Activated CD4-positive, CD25-positive, alpha-beta regulatory T cell treated with anti-CD3 and anti-CD28 coated beads, Interleukin-2, amount 50 U/mL, for 24 hours (primary cell): ENCODE measurements around the gene CRYBA2.

Source experiments
- ATAC-seq, 2 donors: fragments of 150-1000 bp; cut with Tn5 transposase; one replicate each; pipeline ENCODE4 v1.10.0; 2021; ENCODE audit warnings: mild to moderate bottlenecking in 1 of 2, moderate library complexity in 1 of 2

The CRYBA2 gene, protein sequence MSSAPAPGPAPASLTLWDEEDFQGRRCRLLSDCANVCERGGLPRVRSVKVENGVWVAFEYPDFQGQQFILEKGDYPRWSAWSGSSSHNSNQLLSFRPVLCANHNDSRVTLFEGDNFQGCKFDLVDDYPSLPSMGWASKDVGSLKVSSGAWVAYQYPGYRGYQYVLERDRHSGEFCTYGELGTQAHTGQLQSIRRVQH

GRCh38 chr2:218993345-218994315 lies at the start of gene CRYBA2:
TSS of gene CRYBA2 (minus strand) at chr2:218993422. CDS start at chr2:218993176, 246 bp downstream.
- ATAC-seq: no peak

DNA sequence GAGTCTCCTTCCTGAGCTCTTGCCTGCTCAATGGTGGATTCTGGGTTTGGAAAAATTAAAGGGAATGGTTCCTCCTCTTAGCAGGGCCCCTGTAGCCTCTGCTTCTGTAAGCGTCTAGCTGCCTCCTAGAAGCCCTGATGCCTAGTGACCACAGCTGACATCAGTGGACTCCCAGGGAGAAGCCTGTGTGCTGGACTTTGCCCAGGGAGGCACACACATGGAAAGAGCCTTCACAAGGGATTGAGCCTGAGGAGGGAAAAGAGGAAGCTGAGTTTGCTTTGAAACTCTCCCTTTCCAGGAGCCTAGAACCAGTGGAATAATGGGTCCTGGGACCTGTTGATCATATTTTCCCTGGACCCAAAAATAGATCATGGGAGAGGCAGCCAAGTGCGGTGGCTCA lies 49.5 kb upstream of the CRYBA2 start:
- ATAC-seq: no peak

DNA sequence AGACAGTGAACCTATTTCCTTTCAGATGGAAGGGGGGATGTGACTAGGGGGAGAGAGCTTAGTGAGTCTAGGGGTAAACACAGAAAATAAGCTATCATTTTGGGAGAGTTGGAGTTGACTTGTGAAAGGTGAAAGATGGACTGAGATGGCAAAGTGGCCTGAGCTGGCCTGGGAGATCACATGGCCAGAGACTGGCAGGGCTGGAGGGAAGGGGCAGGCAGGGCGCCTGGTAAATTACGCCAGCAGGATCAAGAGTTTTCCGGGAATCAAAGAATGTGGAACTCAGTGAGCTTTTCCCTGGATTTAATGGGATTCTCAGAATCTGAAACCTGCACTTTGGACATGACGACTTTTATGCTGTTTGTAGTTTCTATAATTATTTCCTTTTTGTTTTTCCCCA lies 48.9 kb upstream of the CRYBA2 start:
- no peak for ATAC-seq

GRCh38 chr2:219041252-219041651 lies 48.0 kb upstream of the CRYBA2 start, which contains the start of gene CFAP65:
TSS of gene CFAP65 (minus strand) at chr2:219041516. CDS start at chr2:219039048, 2,468 bp downstream.
- ATAC-seq: peak in 1 of 2 donors; percentile 43

DNA sequence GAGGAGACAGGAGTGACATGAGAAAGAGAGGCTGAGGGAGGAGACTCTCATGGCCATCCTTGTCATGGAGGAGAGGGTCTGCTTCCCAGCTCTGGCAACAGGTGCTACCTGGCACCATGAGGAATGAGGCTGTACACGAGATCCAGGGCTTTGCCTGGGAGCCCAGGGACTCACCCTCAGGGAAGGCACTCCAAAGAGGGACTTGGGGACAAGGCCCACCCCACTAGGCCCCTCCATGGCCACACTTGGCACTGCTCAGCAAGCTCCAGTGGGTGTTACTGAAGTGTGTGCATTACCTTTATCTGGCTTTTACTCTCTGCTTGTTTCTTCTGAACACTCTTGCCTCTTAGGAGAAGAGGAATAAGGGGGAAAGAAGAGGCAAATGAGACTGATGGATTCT lies 45.4 kb upstream of the CRYBA2 start:
- ATAC-seq: no peak

GRCh38 chr2:219037783-219038499 lies 44.7 kb upstream of the CRYBA2 start:
- no peak for ATAC-seq

DNA sequence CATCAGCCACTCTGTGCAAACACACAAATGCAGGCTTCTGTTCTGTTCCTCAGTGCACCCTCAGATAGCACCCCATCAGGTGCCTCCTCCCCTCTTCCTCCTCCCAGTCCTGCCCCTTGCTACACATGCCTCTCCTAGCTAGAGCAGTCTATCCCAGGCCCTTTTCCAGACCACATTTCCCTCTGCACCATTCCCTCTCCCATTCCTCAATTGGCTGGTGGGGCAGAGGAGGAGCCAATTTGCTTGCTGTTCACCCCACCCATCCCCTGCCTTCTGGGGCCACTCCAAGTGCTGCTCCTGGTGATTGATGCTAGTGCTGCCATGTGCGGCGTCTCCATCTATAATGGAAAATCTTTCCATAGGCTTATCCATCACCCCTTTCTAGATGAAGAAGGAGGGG lies 42.7 kb upstream of the CRYBA2 start:
- ATAC-seq: no peak

DNA sequence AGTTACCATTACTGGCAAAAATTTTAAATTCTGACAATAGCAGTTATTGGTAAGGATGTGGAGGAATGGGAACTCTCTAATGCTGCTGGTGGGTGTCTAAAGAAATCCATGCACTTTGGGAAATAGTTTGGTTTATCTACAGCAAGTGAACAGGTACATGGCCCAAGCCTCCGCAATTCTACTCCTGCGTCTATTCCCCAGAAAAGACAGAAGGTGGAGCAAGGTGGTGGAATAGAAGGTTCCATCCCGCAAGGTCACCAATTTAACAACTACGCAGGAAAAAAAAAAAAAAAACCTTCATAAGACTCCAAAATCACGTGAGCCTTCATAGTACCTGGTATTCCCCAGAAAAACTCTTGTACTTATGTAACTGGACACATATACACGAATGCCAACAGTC lies 41.6 kb upstream of the CRYBA2 start:
- ATAC-seq: no peak

DNA sequence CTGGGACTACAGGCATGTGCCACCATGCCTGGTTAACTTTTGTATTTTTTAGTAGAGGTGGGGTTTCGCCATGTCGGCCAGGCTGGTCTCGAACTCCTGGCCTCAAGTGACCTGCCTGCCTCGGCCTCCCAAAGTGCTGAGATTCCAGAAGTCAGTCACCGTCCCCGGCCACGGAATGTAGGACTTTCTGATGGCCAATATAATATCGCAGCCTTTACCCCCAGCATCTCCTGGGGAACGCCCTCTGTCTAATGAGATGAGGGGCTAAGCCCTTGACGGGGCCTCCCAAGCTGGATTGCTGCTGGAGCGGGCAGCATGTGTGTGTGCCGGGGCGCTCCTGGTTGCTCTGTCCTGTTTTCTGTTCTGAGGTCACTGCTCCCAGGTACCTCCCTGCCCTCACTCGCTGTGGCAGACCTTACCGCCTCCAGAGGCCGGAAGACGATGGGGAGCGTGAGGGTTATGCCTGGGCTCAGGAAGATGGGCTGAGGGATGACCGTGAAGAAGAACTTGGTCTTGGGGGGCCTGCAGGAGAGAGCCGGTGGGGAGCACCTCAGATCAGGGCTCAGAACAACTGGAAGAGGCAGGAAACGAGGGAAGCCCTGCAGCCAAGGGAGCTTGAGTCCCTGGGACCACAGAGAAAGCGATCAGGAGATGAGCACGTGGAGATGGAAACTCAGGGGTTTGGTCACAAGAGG lies 39.0 kb upstream of the CRYBA2 start:
- no peak for ATAC-seq

DNA sequence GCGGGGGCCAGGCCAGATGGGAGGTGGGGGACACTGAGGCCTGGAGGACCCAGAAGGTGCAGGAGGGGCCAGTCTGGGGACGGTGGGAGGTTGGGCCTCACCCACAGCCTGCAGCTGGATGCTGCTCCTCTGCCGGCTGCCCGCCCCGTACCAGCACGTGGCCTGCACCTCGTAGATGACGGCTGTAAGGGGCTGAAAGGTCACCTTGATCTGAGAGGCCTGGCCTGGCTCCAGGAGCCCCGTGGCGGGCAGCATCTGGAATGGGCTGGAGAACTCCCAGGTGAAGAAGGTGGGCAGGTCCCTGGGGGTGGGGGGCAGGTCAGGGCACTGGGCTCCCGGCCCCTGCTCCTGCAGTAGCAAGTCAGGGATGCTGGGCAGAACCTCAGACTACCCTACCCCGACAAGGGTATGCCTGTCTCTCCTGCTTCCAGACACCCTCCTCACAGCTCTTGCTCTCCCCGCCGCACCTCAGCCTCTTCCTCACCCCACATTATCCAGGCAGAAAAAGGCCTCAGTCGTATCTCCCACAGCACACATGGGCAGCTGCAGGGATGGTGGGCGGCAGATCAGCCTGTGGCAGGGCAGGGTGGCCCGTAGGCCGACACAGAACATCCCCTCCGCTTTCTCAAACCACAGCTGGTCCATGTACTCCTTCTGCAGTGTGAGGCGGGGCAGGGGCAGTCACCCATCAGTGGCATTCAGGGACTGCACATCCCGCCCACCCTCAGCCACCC lies 38.0 kb upstream of the CRYBA2 start:
- no peak for ATAC-seq

GRCh38 chr2:219030177-219030940 lies 37.1 kb upstream of the CRYBA2 start:
- ATAC-seq: no peak

DNA sequence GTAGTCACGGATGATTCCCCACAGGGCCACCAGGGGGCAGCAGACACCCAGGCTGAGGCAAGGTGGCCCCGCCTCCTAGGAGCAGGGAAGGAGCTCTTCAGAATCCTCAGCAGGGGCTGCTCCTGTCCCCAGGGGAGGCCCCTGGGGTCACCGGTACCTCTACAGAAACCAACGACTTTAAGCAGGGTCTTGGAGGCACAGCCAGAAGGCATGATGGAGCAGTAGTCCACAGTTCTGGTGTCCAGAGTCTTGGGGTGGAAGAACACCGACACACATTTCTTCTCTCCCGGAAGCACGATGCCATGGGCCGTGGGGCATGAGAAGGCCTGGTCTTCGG lies 36.6 kb upstream of the CRYBA2 start:
- ATAC-seq: peak; percentile 72 to 77

DNA sequence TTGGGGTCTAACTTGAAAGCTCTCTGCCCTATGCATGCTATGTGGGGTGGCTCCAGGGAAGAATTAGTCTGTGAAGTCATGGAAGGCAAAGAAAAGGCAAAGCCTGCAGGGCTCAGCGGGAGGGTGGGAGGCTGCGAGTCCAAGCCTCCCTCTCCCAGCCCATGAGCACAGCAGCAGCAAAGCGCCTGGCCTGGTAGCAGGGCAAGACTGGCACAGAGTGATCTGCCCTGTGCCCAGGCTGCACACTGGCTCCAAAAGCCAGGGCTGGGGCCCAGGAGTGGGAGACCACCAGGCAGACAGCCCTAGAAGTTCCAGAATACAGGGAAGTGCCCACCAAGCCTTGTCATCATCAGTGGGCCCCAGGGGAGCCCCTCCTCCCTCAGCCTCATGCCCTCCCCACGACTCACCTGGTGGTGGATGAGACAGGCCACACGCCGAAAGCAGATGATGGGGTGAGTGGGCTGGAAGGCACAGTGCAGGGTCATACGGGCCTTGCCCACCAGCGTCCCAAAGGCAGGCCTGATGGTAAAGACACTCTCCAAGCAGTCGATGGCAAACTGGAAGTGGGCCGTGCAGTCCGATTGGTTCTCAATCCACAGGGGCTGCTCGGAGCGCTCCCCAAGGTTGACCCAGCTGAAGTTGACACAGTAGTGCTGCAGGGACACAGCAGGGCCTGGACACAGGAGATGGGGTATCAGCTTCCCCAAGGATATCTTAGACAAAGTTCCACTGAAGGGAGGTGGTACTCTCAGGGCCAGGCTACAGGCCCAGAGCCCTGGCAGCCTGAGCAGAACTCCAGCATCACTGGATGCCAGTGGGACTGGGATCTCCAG lies 36.0 kb upstream of the CRYBA2 start:
- no peak for ATAC-seq

DNA sequence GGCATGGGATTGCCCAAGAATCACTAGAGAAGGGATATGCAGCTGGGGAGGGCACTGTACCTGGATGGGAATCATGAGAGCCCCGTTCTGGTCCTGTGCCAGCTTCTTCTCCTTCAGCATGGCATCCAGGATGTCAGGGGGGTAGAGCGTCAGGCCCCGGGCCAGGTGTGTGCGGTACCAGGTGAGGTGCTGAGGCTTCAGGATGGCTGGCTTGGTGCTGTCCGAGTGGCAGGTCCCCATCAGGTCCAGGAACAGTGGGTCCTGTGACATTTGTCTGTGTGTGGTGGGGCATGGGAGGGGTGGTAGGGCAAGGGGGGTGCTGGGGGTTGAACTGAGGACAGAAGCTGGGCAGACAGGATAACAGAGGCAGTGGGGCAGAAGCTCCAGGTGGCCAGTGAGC lies 34.9 kb upstream of the CRYBA2 start:
- ATAC-seq: no peak

GRCh38 chr2:219027511-219028055 lies 34.4 kb upstream of the CRYBA2 start:
- ATAC-seq: no peak

DNA sequence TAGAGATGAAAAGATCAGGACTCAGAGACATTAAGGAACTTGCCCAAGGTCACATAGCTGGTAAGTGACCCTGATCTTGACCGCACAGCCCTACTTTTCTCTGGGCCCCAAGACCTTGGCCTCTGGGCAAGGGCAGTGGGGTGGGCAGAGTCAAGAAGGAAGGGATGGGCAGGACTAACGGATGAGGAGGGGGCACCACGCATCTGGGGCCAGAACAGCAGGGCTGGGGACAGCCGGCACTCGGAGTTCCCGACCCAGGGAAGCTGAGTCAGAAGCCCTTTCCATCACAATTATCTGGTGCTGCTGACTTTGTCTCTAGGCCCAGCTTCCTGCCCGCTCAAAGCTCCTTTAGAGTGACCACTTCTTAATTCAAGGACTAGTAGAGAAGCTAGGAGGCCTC lies 33.7 kb upstream of the CRYBA2 start:
- no peak for ATAC-seq

DNA sequence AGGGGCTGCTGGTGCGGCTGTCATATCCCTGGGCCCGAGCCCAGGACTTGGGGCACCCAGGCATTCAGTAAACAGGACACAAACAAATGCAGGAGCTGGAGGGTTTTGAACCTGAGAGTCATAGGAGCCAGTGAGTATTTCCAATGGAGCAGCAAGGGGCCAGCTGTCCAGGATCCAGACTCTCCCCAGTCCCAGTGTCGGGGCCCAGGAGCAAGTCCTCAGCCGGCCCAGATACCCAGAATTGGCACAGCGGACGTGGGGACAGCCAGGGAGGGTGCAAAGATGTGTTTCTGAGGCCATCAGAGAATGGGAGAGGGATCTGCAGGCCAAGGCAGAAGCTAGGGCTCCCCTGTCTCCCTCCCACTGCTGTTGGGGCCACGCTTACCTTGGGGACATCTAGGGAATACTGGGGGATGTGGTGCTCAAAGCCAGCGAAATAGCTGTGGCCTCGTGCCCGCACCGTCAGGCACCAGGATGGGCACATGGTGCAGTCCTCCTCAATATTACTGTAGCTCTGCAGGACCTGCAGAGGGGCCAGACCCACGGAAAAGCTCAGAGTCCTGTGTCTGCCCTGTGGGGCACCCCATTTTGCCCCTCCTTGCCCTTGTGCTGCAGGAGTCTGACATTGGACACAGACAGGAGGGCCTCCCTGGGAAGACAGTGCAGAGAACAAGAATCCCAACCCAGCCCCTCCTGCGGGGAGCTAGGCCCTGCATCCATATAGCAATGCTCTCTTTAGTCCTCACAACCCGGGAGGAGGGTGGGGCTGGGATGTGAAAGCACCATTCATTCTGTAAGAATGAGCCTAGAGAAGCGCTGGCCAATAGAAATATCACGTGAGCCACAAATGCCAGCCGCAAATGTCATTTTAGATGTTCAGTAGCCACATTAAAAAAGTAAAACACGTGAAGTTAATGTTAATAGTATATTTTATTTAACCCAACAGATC lies 32.7 kb upstream of the CRYBA2 start:
- ATAC-seq: no peak

- ATAC-seq: no peak
Measured at GRCh38 chr2:219024059-219024458, 30.8 kb upstream of the CRYBA2 start.
